HL-60 (cell line): ENCODE measurements around the gene SIRPB1.
"Not testable (repeated sequence)": the region's sequence is repeated elsewhere in the genome, so short reads cannot be mapped to it uniquely, and the experiment has no call there.

Experiments
- DNase-seq, 2 experiments: peaks; one replicate each; pipeline ENCODE4 v3.0.0-alpha.2; 2010 to 2020; ENCODE audit warnings: low read depth in 1 of 2, low spot score in 1 of 2
- H3K27ac ChIP-seq: fragments of 250-450 bp; sonication (Bioruptor Pico); replicated peaks from 2 replicates; pipeline ENCODE4 v1.5.1; 2020; ENCODE audit warnings: mild to moderate bottlenecking, moderate library complexity
- H3K27me3 ChIP-seq: fragments of 250-450 bp; sonication (Bioruptor Pico); 2 replicates; pipeline ENCODE4 v1.5.1; 2021; ENCODE audit warnings: mild to moderate bottlenecking, moderate library complexity; ENCODE audit not compliant: insufficient read depth, poor library complexity, severe bottlenecking
- H3K4me3 ChIP-seq: replicated peaks from 2 replicates; pipeline ENCODE4 v1.5.1; 2011; ENCODE audit warnings: mild to moderate bottlenecking, control low read depth, low read length; ENCODE audit not compliant: insufficient read depth
- GABPA ChIP-seq: IDR thresholded peaks from 2 replicates; pipeline ENCODE4 v1.6.1; 2012; ENCODE audit warnings: low read depth
- POLR2AphosphoS5 ChIP-seq: IDR thresholded peaks from 2 replicates; pipeline ENCODE4 v1.6.1; 2012; ENCODE audit warnings: low read depth
- REST ChIP-seq: IDR thresholded peaks from 2 replicates; pipeline ENCODE4 v1.6.1; 2012; ENCODE audit warnings: low read depth; ENCODE audit not compliant: insufficient replicate concordance
- SPI1 ChIP-seq: IDR thresholded peaks from 2 replicates; pipeline ENCODE4 v1.6.1; 2012; ENCODE audit warnings: low read depth, mild to moderate bottlenecking, borderline replicate concordance
- TF ChIP-seq, protein P1 (sequence below): IDR thresholded peaks from one replicate; pipeline ENCODE4 v1.5.1; 2011; ENCODE audit warnings: low read length, control low read depth, inconsistent platforms; ENCODE audit not compliant: insufficient read depth

Gene SIRPB1

DNA sequence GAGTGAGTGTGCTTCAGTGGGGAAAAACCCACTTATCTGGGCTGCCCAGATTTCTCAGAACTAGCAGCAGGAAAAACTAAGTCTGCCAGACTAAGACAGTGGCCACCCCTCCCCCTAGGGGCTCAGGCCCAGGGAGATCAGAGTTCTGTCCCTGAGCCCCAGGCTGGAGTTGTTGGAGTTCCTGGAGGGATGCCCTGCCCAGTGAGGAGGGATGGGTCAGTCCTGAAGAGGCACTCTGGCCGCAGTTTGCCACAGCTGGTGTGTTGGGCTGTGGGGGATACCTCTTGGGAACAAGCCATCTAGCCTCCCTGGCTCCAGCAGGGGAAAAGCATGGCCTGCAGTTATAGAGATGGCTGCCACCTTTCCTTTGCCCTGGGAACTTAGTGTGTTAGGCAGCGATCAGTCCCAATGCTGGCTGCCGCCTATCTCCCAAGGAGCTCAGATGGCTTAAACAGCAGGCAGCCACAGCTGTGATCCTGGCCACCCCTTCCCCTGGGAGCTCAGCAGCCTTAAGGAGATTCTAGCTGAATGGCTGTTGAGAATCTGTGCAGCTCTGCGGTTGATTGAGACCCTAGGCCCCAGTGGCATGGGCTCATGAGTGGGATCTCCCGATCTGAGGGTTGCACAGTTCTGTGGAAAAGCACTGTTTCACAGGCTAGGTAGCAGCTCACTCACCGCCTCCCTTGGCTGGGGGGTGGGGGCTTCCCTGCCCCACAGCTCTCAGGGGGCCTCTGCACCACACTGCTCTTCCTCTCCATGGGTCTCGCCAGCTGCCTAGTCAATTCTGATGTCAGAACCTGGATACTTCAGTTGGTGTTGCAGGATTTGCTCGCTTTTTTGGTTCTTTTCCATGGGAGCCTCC, 24.5 kb upstream of the SIRPB1 start:
- H3K4me3 ChIP-seq: no peak overlapping the region
- DNase-seq: no peak
- no peaks in the 10 kb centered on the region for H3K27me3 ChIP-seq
- H3K27ac ChIP-seq: no peak overlapping the region
- TF ChIP-seq REST: no peak

DNA sequence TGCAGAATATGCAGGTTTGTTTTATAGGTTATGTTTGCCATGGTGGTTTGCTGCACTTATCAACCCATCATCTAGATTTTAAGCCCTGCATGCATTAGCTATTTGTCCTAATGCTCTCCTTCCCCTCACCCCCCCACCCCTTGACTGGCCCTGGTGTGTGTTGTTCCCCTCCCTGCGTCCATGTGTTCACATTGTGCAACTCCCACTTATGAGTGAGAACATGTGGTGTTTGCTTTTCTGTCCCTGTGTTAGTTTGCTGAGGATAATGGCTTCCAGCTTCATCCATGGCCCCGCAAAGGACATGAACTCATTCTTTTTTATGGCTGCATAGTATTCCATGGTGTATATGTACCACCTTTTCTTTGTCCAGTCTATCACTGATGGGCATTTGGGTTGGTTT, 18.8 kb upstream of the SIRPB1 start:
- H3K27ac ChIP-seq, H3K4me3 ChIP-seq, DNase-seq, H3K27me3 ChIP-seq: not testable (repeated sequence)

GRCh38 chr20:1637755-1638154, 17.9 kb upstream of the SIRPB1 start:
- TF ChIP-seq REST (no peak), POLR2AphosphoS5 (no peak), SPI1 (no peak), GABPA (no peak)
- TF ChIP-seq, protein P1, sequence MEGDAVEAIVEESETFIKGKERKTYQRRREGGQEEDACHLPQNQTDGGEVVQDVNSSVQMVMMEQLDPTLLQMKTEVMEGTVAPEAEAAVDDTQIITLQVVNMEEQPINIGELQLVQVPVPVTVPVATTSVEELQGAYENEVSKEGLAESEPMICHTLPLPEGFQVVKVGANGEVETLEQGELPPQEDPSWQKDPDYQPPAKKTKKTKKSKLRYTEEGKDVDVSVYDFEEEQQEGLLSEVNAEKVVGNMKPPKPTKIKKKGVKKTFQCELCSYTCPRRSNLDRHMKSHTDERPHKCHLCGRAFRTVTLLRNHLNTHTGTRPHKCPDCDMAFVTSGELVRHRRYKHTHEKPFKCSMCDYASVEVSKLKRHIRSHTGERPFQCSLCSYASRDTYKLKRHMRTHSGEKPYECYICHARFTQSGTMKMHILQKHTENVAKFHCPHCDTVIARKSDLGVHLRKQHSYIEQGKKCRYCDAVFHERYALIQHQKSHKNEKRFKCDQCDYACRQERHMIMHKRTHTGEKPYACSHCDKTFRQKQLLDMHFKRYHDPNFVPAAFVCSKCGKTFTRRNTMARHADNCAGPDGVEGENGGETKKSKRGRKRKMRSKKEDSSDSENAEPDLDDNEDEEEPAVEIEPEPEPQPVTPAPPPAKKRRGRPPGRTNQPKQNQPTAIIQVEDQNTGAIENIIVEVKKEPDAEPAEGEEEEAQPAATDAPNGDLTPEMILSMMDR: no peak
- no peak for DNase-seq
- Histone ChIP-seq H3K27ac (no peak overlapping the region), H3K27me3 (no peaks in the 10 kb centered on the region), H3K4me3 (no peak overlapping the region)

GRCh38 chr20:1637226-1637625, 17.4 kb upstream of the SIRPB1 start:
- Histone ChIP-seq H3K27me3 (no peaks in the 10 kb centered on the region), H3K4me3 (no peak overlapping the region), H3K27ac (no peak overlapping the region)
- DNase-seq: no peak
- TF ChIP-seq SPI1: no peak
- no peak for TF ChIP-seq REST
- TF ChIP-seq POLR2AphosphoS5: no peak
- no peak for TF ChIP-seq GABPA
- TF ChIP-seq, protein P1: no peak
